Measurements from ENCODE around the gene SIGLEC12. TPM values are rescaled to one million over a fixed set of nuclear protein-coding genes. Genes with fewer than 3 reads are reported as not detected.
"Not testable (repeated sequence)": the region's sequence is repeated elsewhere in the genome, so short reads cannot be mapped to it uniquely, and the experiment has no call there.

SIGLEC12 gene
- total and polyA plus RNA-seq, 5 donors from 2014 or later: 0.57 to 1.3 TPM; not detected in 3

- Histone ChIP-seq H3K27ac (ENCODE audit: insufficient read depth, low read length, poor library complexity, severe bottlenecking) (no peak overlapping the region), H3K9me3 (ENCODE audit: control insufficient read depth in 2 of 2, low read length in 2 of 2) (no peaks in the 10 kb centered on the region), H3K36me3 (ENCODE audit: control insufficient read depth, insufficient read depth, low read length) (no peaks in the 10 kb centered on the region), H3K4me3 (ENCODE audit: low read depth, low read length) (no peak overlapping the region), H3K27me3 (ENCODE audit: control insufficient read depth, insufficient read depth, low read length) (no peaks in the 10 kb centered on the region), H3K4me1 (ENCODE audit: control insufficient read depth, insufficient read depth, low read length, poor library complexity, severe bottlenecking) (no peaks in the 10 kb centered on the region)
- peaks cover 13% of the 10 kb centered on the region for H3K27me3 Mint-ChIP-seq
- H3K4me3 Mint-ChIP-seq: no peak overlapping the region
- ATAC-seq (ENCODE audit: low read depth in 2 of 2) (no peak), DNase-seq (no peak)
- H3K9me3 Mint-ChIP-seq: peaks cover 0 to 8% (median 0%) of the 10 kb centered on the region in 7 donors
- H3K4me1 Mint-ChIP-seq: no peaks in the 10 kb centered on the region
- no peak overlapping the region for H3K27ac Mint-ChIP-seq
- no peaks in the 10 kb centered on the region for H3K36me3 Mint-ChIP-seq
These were observed 5.6 kb upstream of the SIGLEC12 start for GRCh38 chr19:51507192-51507591.

- ATAC-seq (ENCODE audit: low read depth in 2 of 2) (no peak), DNase-seq (no peak)
These were observed 4.3 kb upstream of the SIGLEC12 start for GRCh38 chr19:51505904-51506303.

DNA sequence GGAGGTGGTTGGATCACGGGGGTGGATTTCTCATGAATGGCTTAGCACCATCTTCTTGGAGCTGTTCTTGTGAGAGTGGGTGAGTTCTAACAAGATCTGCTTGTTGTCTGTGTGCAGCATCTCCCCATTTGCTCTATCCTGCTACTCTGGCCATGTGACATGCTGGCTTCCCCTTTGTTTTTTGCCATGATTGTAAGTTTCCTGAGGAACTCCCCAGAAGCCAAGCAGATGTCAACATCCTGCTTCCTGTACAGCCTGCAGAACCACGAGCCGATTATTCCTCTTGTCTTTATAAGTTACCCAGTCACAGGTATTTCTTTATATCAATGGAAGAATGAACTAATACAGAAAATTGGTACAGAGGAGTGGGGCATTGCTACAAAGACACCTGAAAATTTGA lies 2.3 kb upstream of the SIGLEC12 start:
- DNase-seq (no peak), ATAC-seq (ENCODE audit: low read depth in 2 of 2) (no peak)
- Histone ChIP-seq H3K9me3 (ENCODE audit: control insufficient read depth in 2 of 2, low read length in 2 of 2) (no peaks in the 10 kb centered on the region), H3K36me3 (ENCODE audit: control insufficient read depth, insufficient read depth, low read length) (no peaks in the 10 kb centered on the region), H3K4me3 (ENCODE audit: low read depth, low read length) (no peak overlapping the region), H3K27ac (ENCODE audit: insufficient read depth, low read length, poor library complexity, severe bottlenecking) (no peak overlapping the region), H3K27me3 (ENCODE audit: control insufficient read depth, insufficient read depth, low read length) (no peaks in the 10 kb centered on the region), H3K4me1 (ENCODE audit: control insufficient read depth, insufficient read depth, low read length, poor library complexity, severe bottlenecking) (peaks cover 6% of the 10 kb centered on the region)
- no peak overlapping the region for H3K4me3 Mint-ChIP-seq
- peaks cover 0 to 13% (median 0%) of the 10 kb centered on the region in 4 donors for H3K4me1 Mint-ChIP-seq
- H3K27me3 Mint-ChIP-seq: no peaks in the 10 kb centered on the region
- peaks cover 0 to 8% (median 0%) of the 10 kb centered on the region in 7 donors for H3K9me3 Mint-ChIP-seq
- no peak overlapping the region for H3K27ac Mint-ChIP-seq
- H3K36me3 Mint-ChIP-seq: no peaks in the 10 kb centered on the region

More at GRCh38 chr19:51505904-51506303, 4.3 kb upstream of the SIGLEC12 start:
- H3K36me3 ChIP-seq (ENCODE audit: control insufficient read depth, insufficient read depth, low read length): no peaks in the 10 kb centered on the region
- H3K9me3 ChIP-seq (ENCODE audit: control insufficient read depth in 2 of 2, low read length in 2 of 2): no peaks in the 10 kb centered on the region
- H3K4me3 Mint-ChIP-seq: no peak overlapping the region
- peaks cover 4% of the 10 kb centered on the region for H3K27me3 Mint-ChIP-seq
- no peak overlapping the region for H3K4me3 ChIP-seq (ENCODE audit: low read depth, low read length)
- no peaks in the 10 kb centered on the region for H3K27me3 ChIP-seq (ENCODE audit: control insufficient read depth, insufficient read depth, low read length)
- H3K27ac Mint-ChIP-seq: no peak overlapping the region
- peaks cover 0 to 10% (median 0%) of the 10 kb centered on the region in 4 donors for H3K4me1 Mint-ChIP-seq
- H3K36me3 Mint-ChIP-seq: no peaks in the 10 kb centered on the region
- H3K9me3 Mint-ChIP-seq: peaks cover 0 to 8% (median 0%) of the 10 kb centered on the region in 7 donors
- H3K27ac ChIP-seq (ENCODE audit: insufficient read depth, low read length, poor library complexity, severe bottlenecking): no peak overlapping the region
- H3K4me1 ChIP-seq (ENCODE audit: control insufficient read depth, insufficient read depth, low read length, poor library complexity, severe bottlenecking): peaks cover 6% of the 10 kb centered on the region

GRCh38 chr19:51503286-51503817 lies 1.8 kb upstream of the SIGLEC12 start:
- H3K4me3 Mint-ChIP-seq: no peak overlapping the region
- Histone ChIP-seq H3K36me3 (ENCODE audit: control insufficient read depth, insufficient read depth, low read length) (no peaks in the 10 kb centered on the region), H3K27ac (ENCODE audit: insufficient read depth, low read length, poor library complexity, severe bottlenecking) (no peak overlapping the region), H3K4me1 (ENCODE audit: control insufficient read depth, insufficient read depth, low read length, poor library complexity, severe bottlenecking) (peaks cover 6% of the 10 kb centered on the region), H3K27me3 (ENCODE audit: control insufficient read depth, insufficient read depth, low read length) (no peaks in the 10 kb centered on the region), H3K9me3 (ENCODE audit: control insufficient read depth in 2 of 2, low read length in 2 of 2) (no peaks in the 10 kb centered on the region), H3K4me3 (ENCODE audit: low read depth, low read length) (no peak overlapping the region)
- H3K4me1 Mint-ChIP-seq: peaks cover 0 to 13% (median 0%) of the 10 kb centered on the region in 4 donors
- DNase-seq: no peak
- no peak for ATAC-seq (ENCODE audit: low read depth in 2 of 2)
- no peak overlapping the region for H3K27ac Mint-ChIP-seq
- peaks cover 0 to 8% (median 0%) of the 10 kb centered on the region in 7 donors for H3K9me3 Mint-ChIP-seq
- H3K36me3 Mint-ChIP-seq: no peaks in the 10 kb centered on the region
- H3K27me3 Mint-ChIP-seq: no peaks in the 10 kb centered on the region

DNA sequence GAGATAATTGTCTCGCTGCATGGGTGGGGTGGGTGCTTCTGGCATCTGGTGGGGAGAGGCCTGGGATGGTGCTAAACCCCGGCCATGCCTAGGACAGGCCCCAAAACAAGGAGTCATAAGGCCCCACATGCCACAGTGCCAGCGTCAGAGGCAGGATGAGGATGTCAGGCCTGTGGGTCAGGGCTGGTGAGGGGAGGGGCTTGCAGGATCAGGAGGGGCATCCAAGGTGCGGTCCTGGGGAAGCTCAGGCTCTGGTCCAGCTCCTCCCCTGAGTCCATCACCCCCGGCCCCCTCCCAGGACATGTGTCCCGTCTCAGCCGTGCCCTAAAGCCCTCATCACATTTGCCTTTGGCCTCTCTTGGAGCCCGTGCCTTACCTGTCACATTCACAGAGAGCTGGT lies 669 bp downstream of the SIGLEC12 start:
- H3K9me3 ChIP-seq (ENCODE audit: control insufficient read depth in 2 of 2, low read length in 2 of 2); H3K9me3 Mint-ChIP-seq; H3K36me3 ChIP-seq (ENCODE audit: control insufficient read depth, insufficient read depth, low read length); H3K36me3 Mint-ChIP-seq; H3K4me1 ChIP-seq (ENCODE audit: control insufficient read depth, insufficient read depth, low read length, poor library complexity, severe bottlenecking); H3K27me3 Mint-ChIP-seq; H3K27me3 ChIP-seq (ENCODE audit: control insufficient read depth, insufficient read depth, low read length); H3K27ac ChIP-seq (ENCODE audit: insufficient read depth, low read length, poor library complexity, severe bottlenecking); H3K4me3 ChIP-seq (ENCODE audit: low read depth, low read length); H3K27ac Mint-ChIP-seq; DNase-seq; ATAC-seq (ENCODE audit: low read depth in 2 of 2): not testable (repeated sequence)
- Mint-ChIP-seq H3K4me1 (peaks cover 0 to 13% (median 0%) of the 10 kb centered on the region in 4 donors), H3K4me3 (peak overlapping the region in 1 of 4 donors; percentile 77)

- Histone ChIP-seq H3K9me3 (ENCODE audit: control insufficient read depth in 2 of 2, low read length in 2 of 2) (no peaks in the 10 kb centered on the region), H3K27ac (ENCODE audit: insufficient read depth, low read length, poor library complexity, severe bottlenecking) (no peak overlapping the region), H3K4me1 (ENCODE audit: control insufficient read depth, insufficient read depth, low read length, poor library complexity, severe bottlenecking) (peaks cover 6% of the 10 kb centered on the region), H3K4me3 (ENCODE audit: low read depth, low read length) (no peak overlapping the region), H3K27me3 (ENCODE audit: control insufficient read depth, insufficient read depth, low read length) (no peaks in the 10 kb centered on the region), H3K36me3 (ENCODE audit: control insufficient read depth, insufficient read depth, low read length) (no peaks in the 10 kb centered on the region)
- no peaks in the 10 kb centered on the region for H3K36me3 Mint-ChIP-seq
- no peak overlapping the region for H3K4me3 Mint-ChIP-seq
- ATAC-seq (ENCODE audit: low read depth in 2 of 2): no peak
- DNase-seq: no peak
- H3K27ac Mint-ChIP-seq: no peak overlapping the region
- peaks cover 0 to 13% (median 0%) of the 10 kb centered on the region in 4 donors for H3K4me1 Mint-ChIP-seq
- no peaks in the 10 kb centered on the region for H3K27me3 Mint-ChIP-seq
- H3K9me3 Mint-ChIP-seq: peaks cover 0 to 3% (median 0%) of the 10 kb centered on the region in 7 donors
These were observed 3.9 kb downstream of the SIGLEC12 start for GRCh38 chr19:51497666-51498065.

DNA sequence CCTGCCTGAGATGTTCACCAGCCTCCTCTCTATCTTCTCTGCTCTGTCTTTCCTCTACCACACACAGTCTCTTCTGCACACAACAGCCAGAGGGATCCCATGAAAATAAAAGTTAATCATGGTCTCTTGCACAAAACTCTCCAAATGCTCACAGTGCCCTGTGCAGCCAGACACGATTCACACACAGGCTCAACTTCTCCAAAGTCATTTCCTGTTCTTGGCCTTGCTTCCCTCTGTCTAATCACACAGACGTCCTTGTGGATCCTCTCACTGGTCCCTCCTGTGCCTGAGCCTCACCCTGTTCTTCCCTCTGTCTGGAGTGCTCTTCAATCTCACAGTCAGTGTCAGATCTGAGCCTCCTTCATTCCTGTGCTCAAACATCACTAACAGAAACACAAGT lies 7.8 kb downstream of the SIGLEC12 start:
- H3K9me3 Mint-ChIP-seq: peaks cover 0 to 3% (median 0%) of the 10 kb centered on the region in 7 donors
- H3K9me3 ChIP-seq (ENCODE audit: control insufficient read depth in 2 of 2, low read length in 2 of 2): no peaks in the 10 kb centered on the region
- H3K36me3 Mint-ChIP-seq: no peaks in the 10 kb centered on the region
- H3K4me3 ChIP-seq (ENCODE audit: low read depth, low read length): no peak overlapping the region
- H3K27me3 ChIP-seq (ENCODE audit: control insufficient read depth, insufficient read depth, low read length): no peaks in the 10 kb centered on the region
- H3K4me1 ChIP-seq (ENCODE audit: control insufficient read depth, insufficient read depth, low read length, poor library complexity, severe bottlenecking): no peaks in the 10 kb centered on the region
- H3K27ac Mint-ChIP-seq: no peak overlapping the region
- H3K36me3 ChIP-seq (ENCODE audit: control insufficient read depth, insufficient read depth, low read length): no peaks in the 10 kb centered on the region
- ATAC-seq (ENCODE audit: low read depth in 2 of 2) (no peak), DNase-seq (no peak)
- no peaks in the 10 kb centered on the region for H3K27me3 Mint-ChIP-seq
- no peak overlapping the region for H3K27ac ChIP-seq (ENCODE audit: insufficient read depth, low read length, poor library complexity, severe bottlenecking)
- no peak overlapping the region for H3K4me3 Mint-ChIP-seq
- H3K4me1 Mint-ChIP-seq: no peaks in the 10 kb centered on the region

GRCh38 chr19:51491586-51491985 lies 10.0 kb downstream of the SIGLEC12 start:
- Mint-ChIP-seq H3K9me3 (peaks cover 0 to 3% (median 0%) of the 10 kb centered on the region in 7 donors), H3K4me3 (no peak overlapping the region), H3K27ac (no peak overlapping the region), H3K36me3 (no peaks in the 10 kb centered on the region), H3K4me1 (no peaks in the 10 kb centered on the region), H3K27me3 (no peaks in the 10 kb centered on the region)
- Histone ChIP-seq H3K36me3 (ENCODE audit: control insufficient read depth, insufficient read depth, low read length) (no peaks in the 10 kb centered on the region), H3K27ac (ENCODE audit: insufficient read depth, low read length, poor library complexity, severe bottlenecking) (no peak overlapping the region), H3K27me3 (ENCODE audit: control insufficient read depth, insufficient read depth, low read length) (no peaks in the 10 kb centered on the region), H3K4me1 (ENCODE audit: control insufficient read depth, insufficient read depth, low read length, poor library complexity, severe bottlenecking) (no peaks in the 10 kb centered on the region), H3K9me3 (ENCODE audit: control insufficient read depth in 2 of 2, low read length in 2 of 2) (no peaks in the 10 kb centered on the region), H3K4me3 (ENCODE audit: low read depth, low read length) (no peak overlapping the region)
- ATAC-seq (ENCODE audit: low read depth in 2 of 2) (no peak), DNase-seq (no peak)

All from CD4-positive, CD25-positive, alpha-beta regulatory T cell (primary cell).